Measurements from ENCODE around the gene PHF24.

- no peak for TF ChIP-seq EZH2 (IDR thresholded peaks at IDR 0.05)
- TF ChIP-seq POLR2AphosphoS5 (IDR thresholded peaks at IDR 0.05; ENCODE audit: borderline replicate concordance, low read depth, low read length): no peak
Observed at GRCh38 chr9:34990908-34991606, 33.0 kb downstream of the PHF24 start.
